Smooth muscle cell (in vitro differentiated cells): ENCODE measurements around the gene LIMS1. TPM values are rescaled to one million over a fixed set of nuclear protein-coding genes. Genes with fewer than 3 reads are reported as not detected.

Experiments
- DNase-seq: peaks from one replicate; lab custom pipeline; 2025; ENCODE audit not compliant: unreplicated experiment; lab: John Stamatoyannopoulos, UW
- H2AFZ ChIP-seq: fragments of 200-600 bp; sonication (generic); 2 replicates; pipeline ENCODE4 v1.6.0; 2016; ENCODE audit warnings: antibody characterized with exemption, low read depth, mild to moderate bottlenecking
- H3F3A ChIP-seq: fragments of 200-600 bp; sonication (generic); 2 replicates; pipeline ENCODE4 v1.6.0; 2017; ENCODE audit warnings: antibody characterized with exemption, low read depth
- H3K27ac ChIP-seq: fragments of 200-600 bp; sonication (generic); 2 replicates; pipeline ENCODE4 v1.5.1; 2016; ENCODE audit warnings: low read depth, mild to moderate bottlenecking
- H3K27me3 ChIP-seq: fragments of 200-600 bp; sonication (generic); 2 replicates; pipeline ENCODE4 v1.6.1; 2016; ENCODE audit warnings: low read depth, mild to moderate bottlenecking
- H3K36me3 ChIP-seq: fragments of 200-600 bp; sonication (generic); 2 replicates; pipeline ENCODE4 v1.5.1; 2016; ENCODE audit warnings: low read depth
- H3K4me1 ChIP-seq: fragments of 200-600 bp; sonication (generic); 2 replicates; pipeline ENCODE4 v1.5.1; 2016; ENCODE audit warnings: low read depth
- H3K4me2 ChIP-seq: fragments of 200-600 bp; sonication (generic); 2 replicates; pipeline ENCODE4 v1.6.0; 2016; ENCODE audit warnings: mild to moderate bottlenecking
- H3K4me3 ChIP-seq: fragments of 200-600 bp; sonication (generic); 2 replicates; pipeline ENCODE4 v1.5.1; 2016; ENCODE audit warnings: mild to moderate bottlenecking
- H3K79me2 ChIP-seq: fragments of 200-600 bp; sonication (generic); 2 replicates; pipeline ENCODE4 v1.6.0; 2016; ENCODE audit warnings: low read depth, mild to moderate bottlenecking
- H3K9ac ChIP-seq: fragments of 200-600 bp; sonication (generic); 2 replicates; pipeline ENCODE4 v1.6.0; 2016; ENCODE audit warnings: low read depth
- H3K9me3 ChIP-seq: fragments of 200-600 bp; sonication (generic); replicated peaks from 2 replicates; pipeline ENCODE4 v1.5.1; 2016; ENCODE audit warnings: low read depth
- H4K20me1 ChIP-seq: fragments of 200-600 bp; sonication (generic); 2 replicates; pipeline ENCODE4 v1.6.0; 2016; ENCODE audit warnings: low read depth
- WGBS: methylation state at CpG from one replicate; pipeline ENCODE4 v1.1.7; 2016; ENCODE audit warnings: low lambda C conversion rate; 5-methylcytosine and 5-hydroxymethylcytosine counted together
- polyA plus RNA-seq: library from polyadenylated mRNA; unstranded; fragments of >200 nt; fragmentation: Nextera tagmentation; extraction: Ambion mirVana; gene quantifications from 2 replicates; pipeline ENCODE4 v1.2.1, GENCODE V29; 2016
- total RNA-seq: library from RNA; depleted of rRNA; stranded (reverse); fragments of >200 nt; gene quantifications from 2 replicates; pipeline ENCODE4 v1.2.3, GENCODE V29; 2014
- TF ChIP-seq, protein P1 (sequence below): fragments of 200-600 bp; sonication (generic); IDR thresholded peaks from 2 replicates; pipeline ENCODE4 v1.5.1; 2017; ENCODE audit warnings: borderline replicate concordance, mild to moderate bottlenecking, antibody characterized with exemption; ENCODE audit not compliant: insufficient read depth, poor library complexity, severe bottlenecking

Gene LIMS1
- total and polyA plus RNA-seq, 2 experiments from 2014 or later = 56.9 to 155 TPM

DNA sequence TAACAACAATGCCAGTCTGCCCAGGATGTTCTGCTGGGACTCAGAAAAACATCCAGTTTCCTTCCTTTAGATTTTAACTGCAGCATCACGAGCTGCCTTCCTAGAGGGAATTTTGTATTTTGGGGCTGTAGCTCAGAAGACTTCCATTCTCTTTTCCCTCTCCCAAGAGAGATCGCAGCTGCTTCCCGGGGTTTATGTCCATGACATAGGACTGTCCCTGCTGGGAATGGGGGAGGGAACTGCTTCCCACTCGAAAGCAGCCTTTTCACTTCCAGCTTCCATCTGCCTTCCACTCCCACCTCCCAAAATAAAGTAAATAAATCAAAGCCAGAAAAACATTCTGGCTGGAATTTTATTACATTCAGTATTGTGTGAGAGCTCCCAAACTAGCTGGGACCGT lies 52.4 kb downstream of the LIMS1 start:
- Histone ChIP-seq H3K9ac (peak overlapping the region; percentile 53), H3K36me3 (no peaks in the 10 kb centered on the region), H2AFZ (no peak overlapping the region), H3K27ac (peak overlapping the region; percentile 88), H3K4me1 (peaks cover 25% of the 10 kb centered on the region), H3K4me2 (peak overlapping the region; percentile 72), H3F3A (peaks cover 18% of the 10 kb centered on the region), H4K20me1 (peaks cover 2% of the 10 kb centered on the region), H3K79me2 (peaks cover 86% of the 10 kb centered on the region), H3K9me3 (no peaks in the 10 kb centered on the region), H3K27me3 (no peaks in the 10 kb centered on the region), H3K4me3 (no peak overlapping the region)
- no peak for DNase-seq
- WGBS = 40% methylated on average over 5 of the region's 5 CpGs
- TF ChIP-seq, protein P1, sequence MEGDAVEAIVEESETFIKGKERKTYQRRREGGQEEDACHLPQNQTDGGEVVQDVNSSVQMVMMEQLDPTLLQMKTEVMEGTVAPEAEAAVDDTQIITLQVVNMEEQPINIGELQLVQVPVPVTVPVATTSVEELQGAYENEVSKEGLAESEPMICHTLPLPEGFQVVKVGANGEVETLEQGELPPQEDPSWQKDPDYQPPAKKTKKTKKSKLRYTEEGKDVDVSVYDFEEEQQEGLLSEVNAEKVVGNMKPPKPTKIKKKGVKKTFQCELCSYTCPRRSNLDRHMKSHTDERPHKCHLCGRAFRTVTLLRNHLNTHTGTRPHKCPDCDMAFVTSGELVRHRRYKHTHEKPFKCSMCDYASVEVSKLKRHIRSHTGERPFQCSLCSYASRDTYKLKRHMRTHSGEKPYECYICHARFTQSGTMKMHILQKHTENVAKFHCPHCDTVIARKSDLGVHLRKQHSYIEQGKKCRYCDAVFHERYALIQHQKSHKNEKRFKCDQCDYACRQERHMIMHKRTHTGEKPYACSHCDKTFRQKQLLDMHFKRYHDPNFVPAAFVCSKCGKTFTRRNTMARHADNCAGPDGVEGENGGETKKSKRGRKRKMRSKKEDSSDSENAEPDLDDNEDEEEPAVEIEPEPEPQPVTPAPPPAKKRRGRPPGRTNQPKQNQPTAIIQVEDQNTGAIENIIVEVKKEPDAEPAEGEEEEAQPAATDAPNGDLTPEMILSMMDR = no peak

- H3K4me2 ChIP-seq = peak overlapping the region; percentile 72
- TF ChIP-seq, protein P1 = no peak
- H3K36me3 ChIP-seq = no peaks in the 10 kb centered on the region
- no peaks in the 10 kb centered on the region for H3K27me3 ChIP-seq
- peaks cover 86% of the 10 kb centered on the region for H3K79me2 ChIP-seq
- H4K20me1 ChIP-seq = peaks cover 2% of the 10 kb centered on the region
- DNase-seq = no peak
- H2AFZ ChIP-seq = no peak overlapping the region
- no peak overlapping the region for H3K4me3 ChIP-seq
- H3F3A ChIP-seq = peaks cover 24% of the 10 kb centered on the region
- peak overlapping the region; percentile 88 for H3K27ac ChIP-seq
- H3K9ac ChIP-seq = peak overlapping the region; percentile 62
- H3K4me1 ChIP-seq = peaks cover 30% of the 10 kb centered on the region
- WGBS = 22% methylated on average over 6 of the region's 6 CpGs
- no peaks in the 10 kb centered on the region for H3K9me3 ChIP-seq
These were observed 53.4 kb downstream of the LIMS1 start for GRCh38 chr2:108587621-108588020.

- H3K9ac ChIP-seq = peak overlapping the region; percentile 62
- H3K4me2 ChIP-seq = peak overlapping the region; percentile 72
- peaks cover 85% of the 10 kb centered on the region for H3K79me2 ChIP-seq
- H2AFZ ChIP-seq = no peak overlapping the region
- H3K27ac ChIP-seq = peak overlapping the region; percentile 88
- no peaks in the 10 kb centered on the region for H3K36me3 ChIP-seq
- peaks cover 2% of the 10 kb centered on the region for H4K20me1 ChIP-seq
- no peak for DNase-seq
- WGBS = 74% methylated on average over 3 of the region's 3 CpGs
- peaks cover 30% of the 10 kb centered on the region for H3F3A ChIP-seq
- TF ChIP-seq, protein P1 = no peak
- no peaks in the 10 kb centered on the region for H3K27me3 ChIP-seq
- H3K9me3 ChIP-seq = no peaks in the 10 kb centered on the region
- H3K4me1 ChIP-seq = peaks cover 36% of the 10 kb centered on the region
- no peak overlapping the region for H3K4me3 ChIP-seq
These were observed 53.9 kb downstream of the LIMS1 start for GRCh38 chr2:108588070-108588668.

DNA sequence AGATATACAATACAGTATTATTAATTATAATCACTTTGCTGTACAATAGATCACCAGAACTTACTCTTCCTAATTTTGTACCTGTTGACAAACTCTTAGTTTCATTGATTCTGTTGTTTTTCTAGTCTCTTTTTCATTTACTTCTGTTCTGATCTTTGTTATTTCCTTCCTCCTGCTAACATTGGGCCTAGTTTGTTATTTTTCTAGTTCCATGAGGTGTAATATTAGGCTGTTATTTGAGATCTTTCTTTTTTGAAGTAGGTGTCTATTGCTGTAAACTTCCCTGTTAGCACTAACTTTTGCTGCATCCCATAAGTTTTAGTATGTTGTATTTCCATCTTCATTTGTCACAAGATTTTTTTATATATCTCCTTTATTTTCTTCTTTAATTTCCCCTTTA lies 55.1 kb downstream of the LIMS1 start:
- Histone ChIP-seq H3K4me3 (no peak overlapping the region), H3K4me1 (peaks cover 47% of the 10 kb centered on the region), H3K4me2 (no peak overlapping the region), H3F3A (peaks cover 35% of the 10 kb centered on the region), H3K36me3 (no peaks in the 10 kb centered on the region), H3K9me3 (no peaks in the 10 kb centered on the region), H3K79me2 (peaks cover 75% of the 10 kb centered on the region), H3K27me3 (no peaks in the 10 kb centered on the region), H2AFZ (no peak overlapping the region), H3K27ac (peak overlapping the region; percentile 88), H4K20me1 (peaks cover 2% of the 10 kb centered on the region), H3K9ac (no peak overlapping the region)
- TF ChIP-seq, protein P1 = no peak
- DNase-seq = no peak
